Measurements from ENCODE around the gene STK35. TPM values are rescaled to one million over a fixed set of nuclear protein-coding genes. Genes with fewer than 3 reads are reported as not detected.

The STK35 gene
- total and polyA plus RNA-seq, 2 donors (not counting 3 experiments of a cell fraction or from before 2014, with no cell fraction given) = 10.2 to 17.5 TPM

- Histone ChIP-seq H3K9me3 (replicated peaks; ENCODE audit: control insufficient read depth, insufficient read depth, low read length) (no peaks in the 10 kb centered on the region), H3K27ac (ENCODE audit: insufficient read depth, low read depth, low read length) (no peak overlapping the region), H3K9ac (replicated peaks; ENCODE audit: extremely low read depth, insufficient read depth, low read length) (no peak overlapping the region), H3K4me1 (ENCODE audit: control insufficient read depth, extremely low read depth, insufficient read depth, low read length) (no peaks in the 10 kb centered on the region), H3K4me3 (replicated peaks in 1 of 3; ENCODE audit: insufficient read depth in 1 of 3, low read depth in 1 of 3, low read length in 3 of 3) (no peak overlapping the region), H2AFZ (ENCODE audit: low read depth, low read length) (no peak overlapping the region), H3K79me2 (ENCODE audit: control insufficient read depth, insufficient read depth, low read length) (peaks cover 88% of the 10 kb centered on the region), H3K4me2 (ENCODE audit: insufficient read depth, low read length) (no peak overlapping the region), H3K36me3 (ENCODE audit: control insufficient read depth in 2 of 2, extremely low read depth in 1 of 2, insufficient read depth in 2 of 2, low read length in 2 of 2) (peaks cover 4 to 7% of the 10 kb centered on the region in 2 experiments), H3K27me3 (ENCODE audit: control insufficient read depth in 2 of 2, insufficient read depth in 2 of 2, low read length in 2 of 2) (no peaks in the 10 kb centered on the region), H4K20me1 (replicated peaks; ENCODE audit: control insufficient read depth, extremely low read depth, insufficient read depth, low read length) (no peaks in the 10 kb centered on the region), H3K9me1 (replicated peaks; ENCODE audit: control insufficient read depth, extremely low read depth, insufficient read depth, low read length) (no peaks in the 10 kb centered on the region)
- TF ChIP-seq POLR2AphosphoS5 (IDR thresholded peaks at IDR 0.05; ENCODE audit: insufficient read depth, low read depth, low read length) (no peak), MAX (IDR thresholded peaks at IDR 0.05; ENCODE audit: insufficient read depth, insufficient read length) (no peak), MYC (IDR thresholded peaks at IDR 0.05; ENCODE audit: low read depth, low read length) (no peak), EZH2 (IDR thresholded peaks at IDR 0.05; ENCODE audit: borderline replicate concordance, low read depth, low read length, severe bottlenecking) (no peak), POLR2A (IDR thresholded peaks at IDR 0.05; ENCODE audit: low read depth, low read length) (no peak), FOS (IDR thresholded peaks at IDR 0.05; ENCODE audit: borderline replicate concordance, insufficient read depth, low read length) (no peak), JUN (IDR thresholded peaks at IDR 0.05; ENCODE audit: borderline replicate concordance, insufficient read depth, insufficient read length, low read depth) (no peak), CTCF (IDR thresholded peaks at IDR 0.05; ENCODE audit: extremely low read depth in 1 of 2, insufficient read depth in 1 of 2, low read depth in 1 of 2, low read length in 2 of 2) (no peak), GATA2 (IDR thresholded peaks at IDR 0.05; ENCODE audit: insufficient read depth, insufficient read length, low read depth, low read length) (no peak)
- intact Hi-C loops (cut with micrococcal nuclease) = no loop called here
- no TSS peak for BruUV-seq (replicated peaks)
- FAIRE-seq = no peak
- POLR2A ChIA-PET = no interaction called here
- dilution Hi-C loops (cut with MboI; ENCODE audit: extremely low pct_ligation_motif_present, low sequenced_read_pairs) = no loop called here
- CTCF ChIA-PET = no interaction called here
- DNase-seq (ENCODE audit: low read depth, low spot score) = no peak
Observed at GRCh38 chr20:2118783-2119182, 17.2 kb downstream of the STK35 start.

Measured in endothelial cell of umbilical vein (primary cell).